ENCODE data around the gene RBM33. TPM values are rescaled to one million over a fixed set of nuclear protein-coding genes. Genes with fewer than 3 reads are reported as not detected.
"Not testable (repeated sequence)": the region's sequence is repeated elsewhere in the genome, so short reads cannot be mapped to it uniquely, and the experiment has no call there.

The RBM33 gene
- polyA plus RNA-seq, 1 experiment, result 9.5 TPM

GRCh38 chr7:155684543-155684942 is 40.1 kb downstream of the RBM33 start:
- H3K4me3 ChIP-seq (ENCODE audit: low read depth, low read length), result no peak overlapping the region
- H3K9me3 ChIP-seq (ENCODE audit: control insufficient read depth, insufficient read depth, low read length), result no peaks in the 10 kb centered on the region
- no peak overlapping the region for H3K27ac ChIP-seq (ENCODE audit: low read depth, low read length)
- ChIA-PET POLR2A (no interaction called here), CTCF (interaction anchor here (0.9 kb wide), 1 partner anchor 86 kb away, joined by 4 read pairs; no protein-coding TSS in a partner anchor)
- no peak for DNase-seq (ENCODE audit: low read depth, low spot score)
- no peaks in the 10 kb centered on the region for H3K27me3 ChIP-seq (ENCODE audit: control insufficient read depth, insufficient read depth, low read length)
- TF ChIP-seq CTCF (IDR thresholded peaks at IDR 0.05; ENCODE audit: low read depth, low read length), result no peak

- POLR2A ChIA-PET, result no interaction called here
- no peak for TF ChIP-seq CTCF (IDR thresholded peaks at IDR 0.05; ENCODE audit: low read depth, low read length)
- H3K4me3 ChIP-seq (ENCODE audit: low read depth, low read length), result no peak overlapping the region
- CTCF ChIA-PET, result interaction anchor here (0.9 kb wide), 1 partner anchor 86 kb away, joined by 4 read pairs; no protein-coding TSS in a partner anchor
- H3K27ac ChIP-seq (ENCODE audit: low read depth, low read length), result no peak overlapping the region
- H3K9me3 ChIP-seq (ENCODE audit: control insufficient read depth, insufficient read depth, low read length), result no peaks in the 10 kb centered on the region
- H3K27me3 ChIP-seq (ENCODE audit: control insufficient read depth, insufficient read depth, low read length), result no peaks in the 10 kb centered on the region
- no peak for DNase-seq (ENCODE audit: low read depth, low spot score)
Observed at GRCh38 chr7:155685070-155685790, 40.8 kb downstream of the RBM33 start.

- TF ChIP-seq CTCF (IDR thresholded peaks at IDR 0.05; ENCODE audit: low read depth, low read length), result no peak
- CTCF ChIA-PET, result interaction anchor here (0.6 kb wide), 1 partner anchor 86 kb away, joined by 3 read pairs; no protein-coding TSS in a partner anchor
- no peak overlapping the region for H3K27ac ChIP-seq (ENCODE audit: low read depth, low read length)
Observed at GRCh38 chr7:155685791-155686160, 41.3 kb downstream of the RBM33 start.

GRCh38 chr7:155686620-155687324 is 42.3 kb downstream of the RBM33 start:
- H3K4me3 ChIP-seq (ENCODE audit: low read depth, low read length); POLR2A ChIA-PET; DNase-seq (ENCODE audit: low read depth, low spot score); H3K27ac ChIP-seq (ENCODE audit: low read depth, low read length); H3K27me3 ChIP-seq (ENCODE audit: control insufficient read depth, insufficient read depth, low read length); H3K9me3 ChIP-seq (ENCODE audit: control insufficient read depth, insufficient read depth, low read length): not testable (repeated sequence)
- CTCF ChIA-PET, result interaction anchor here (0.6 kb wide), 1 partner anchor 87 kb away, joined by 3 read pairs; no protein-coding TSS in a partner anchor

More at GRCh38 chr7:155685791-155686160, 41.3 kb downstream of the RBM33 start:
- Histone ChIP-seq H3K4me3 (ENCODE audit: low read depth, low read length) (no peak overlapping the region), H3K9me3 (ENCODE audit: control insufficient read depth, insufficient read depth, low read length) (no peaks in the 10 kb centered on the region), H3K27me3 (ENCODE audit: control insufficient read depth, insufficient read depth, low read length) (no peaks in the 10 kb centered on the region)
- POLR2A ChIA-PET, result no interaction called here
- no peak for DNase-seq (ENCODE audit: low read depth, low spot score)

GRCh38 chr7:155688237-155688636 is 43.8 kb downstream of the RBM33 start:
- H3K27ac ChIP-seq (ENCODE audit: low read depth, low read length); H3K4me3 ChIP-seq (ENCODE audit: low read depth, low read length); CTCF ChIA-PET; POLR2A ChIA-PET; H3K27me3 ChIP-seq (ENCODE audit: control insufficient read depth, insufficient read depth, low read length); DNase-seq (ENCODE audit: low read depth, low spot score); H3K9me3 ChIP-seq (ENCODE audit: control insufficient read depth, insufficient read depth, low read length): not testable (repeated sequence)

GRCh38 chr7:155690655-155691054 is 46.2 kb downstream of the RBM33 start:
- not testable (repeated sequence) for H3K4me3 ChIP-seq (ENCODE audit: low read depth, low read length); DNase-seq (ENCODE audit: low read depth, low spot score)

More at GRCh38 chr7:155690655-155691054, 46.2 kb downstream of the RBM33 start:
- CTCF ChIA-PET, result interaction anchor here (0.9 kb wide), 1 partner anchor 15 kb away, joined by 3 read pairs; no protein-coding TSS in a partner anchor
- H3K27me3 ChIP-seq (ENCODE audit: control insufficient read depth, insufficient read depth, low read length); POLR2A ChIA-PET; H3K27ac ChIP-seq (ENCODE audit: low read depth, low read length); H3K9me3 ChIP-seq (ENCODE audit: control insufficient read depth, insufficient read depth, low read length): not testable (repeated sequence)

Measured in AG04450 (cell line).